Measurements from ENCODE around the gene LZTS3. TPM values are rescaled to one million over a fixed set of nuclear protein-coding genes. Genes with fewer than 3 reads are reported as not detected.

Gene LZTS3
- total RNA-seq, 1 donor from 2014 or later, result 6.9 TPM

DNA sequence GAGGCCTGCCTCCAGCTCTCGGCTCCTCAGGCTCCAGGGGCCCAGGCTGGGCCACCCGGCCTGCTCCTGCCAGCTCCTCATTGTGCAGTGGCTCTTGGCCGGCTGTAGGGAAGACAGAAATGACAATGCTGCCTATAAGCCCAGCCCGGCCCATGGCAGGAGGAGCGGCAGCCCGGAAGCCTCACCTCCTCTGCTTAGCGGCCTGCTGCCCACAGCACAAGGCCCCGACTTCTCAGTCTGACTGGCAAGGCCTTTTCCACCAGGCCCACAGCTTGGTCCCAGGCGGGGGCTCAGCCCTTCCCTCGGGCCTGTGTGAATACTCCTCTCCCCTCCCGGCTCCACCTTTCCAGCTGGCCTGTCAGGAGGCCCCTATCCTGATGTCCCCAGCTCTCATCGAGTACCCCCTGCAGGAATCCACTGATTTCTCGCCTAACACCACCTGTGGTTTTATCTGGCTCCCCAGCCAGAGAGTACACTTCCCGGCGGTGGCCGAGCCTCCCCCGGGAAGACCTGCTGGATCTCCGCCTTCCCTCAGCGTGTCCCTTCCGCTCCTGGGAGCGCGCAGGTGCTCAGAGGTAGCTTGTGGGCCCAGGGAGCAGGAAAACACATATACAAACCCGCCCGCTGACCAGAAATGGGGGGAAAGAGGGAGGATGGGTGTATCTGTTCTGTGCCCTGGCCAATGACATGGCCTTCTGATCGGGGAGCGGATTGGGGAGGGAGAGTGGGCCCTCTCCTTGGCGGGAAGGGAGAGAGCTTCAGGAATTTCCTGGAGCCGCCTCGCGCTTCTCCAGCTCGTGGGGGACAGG is 30.2 kb upstream of the LZTS3 start:
- TF ChIP-seq, protein P1, sequence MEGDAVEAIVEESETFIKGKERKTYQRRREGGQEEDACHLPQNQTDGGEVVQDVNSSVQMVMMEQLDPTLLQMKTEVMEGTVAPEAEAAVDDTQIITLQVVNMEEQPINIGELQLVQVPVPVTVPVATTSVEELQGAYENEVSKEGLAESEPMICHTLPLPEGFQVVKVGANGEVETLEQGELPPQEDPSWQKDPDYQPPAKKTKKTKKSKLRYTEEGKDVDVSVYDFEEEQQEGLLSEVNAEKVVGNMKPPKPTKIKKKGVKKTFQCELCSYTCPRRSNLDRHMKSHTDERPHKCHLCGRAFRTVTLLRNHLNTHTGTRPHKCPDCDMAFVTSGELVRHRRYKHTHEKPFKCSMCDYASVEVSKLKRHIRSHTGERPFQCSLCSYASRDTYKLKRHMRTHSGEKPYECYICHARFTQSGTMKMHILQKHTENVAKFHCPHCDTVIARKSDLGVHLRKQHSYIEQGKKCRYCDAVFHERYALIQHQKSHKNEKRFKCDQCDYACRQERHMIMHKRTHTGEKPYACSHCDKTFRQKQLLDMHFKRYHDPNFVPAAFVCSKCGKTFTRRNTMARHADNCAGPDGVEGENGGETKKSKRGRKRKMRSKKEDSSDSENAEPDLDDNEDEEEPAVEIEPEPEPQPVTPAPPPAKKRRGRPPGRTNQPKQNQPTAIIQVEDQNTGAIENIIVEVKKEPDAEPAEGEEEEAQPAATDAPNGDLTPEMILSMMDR (IDR thresholded peaks at IDR 0.05), result no peak
- Mint-ChIP-seq H3K4me3 (ENCODE audit: unreplicated experiment) (peak overlapping the region; percentile 93), H3K9me3 (ENCODE audit: unreplicated experiment) (no peaks in the 10 kb centered on the region), H3K27me3 (ENCODE audit: unreplicated experiment) (no peaks in the 10 kb centered on the region), H3K36me3 (ENCODE audit: unreplicated experiment) (peaks cover 19% of the 10 kb centered on the region), H3K27ac (ENCODE audit: unreplicated experiment) (peak overlapping the region; percentile 91), H3K4me1 (ENCODE audit: unreplicated experiment) (peaks cover 13% of the 10 kb centered on the region)
- DNase-seq (ENCODE audit: extremely low spot score, unreplicated experiment), result no peak

DNA sequence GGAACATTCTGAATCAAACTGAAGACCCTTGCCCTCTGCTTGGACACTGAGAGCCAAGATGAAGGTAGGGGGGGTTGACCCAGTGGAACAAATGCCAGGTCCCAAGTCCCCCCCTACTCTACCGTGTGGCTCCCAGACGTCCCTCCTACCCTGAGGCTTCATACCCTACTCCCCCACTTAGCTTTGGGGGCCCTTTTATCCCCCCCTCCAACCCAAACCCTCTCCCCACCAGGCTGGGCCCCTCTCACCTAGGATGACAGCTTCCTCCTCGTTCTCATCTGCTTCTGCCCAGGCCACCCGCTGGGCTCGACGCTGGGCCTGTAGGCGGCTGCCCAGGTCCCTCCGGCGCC is 29.6 kb upstream of the LZTS3 start:
- no peak for DNase-seq (ENCODE audit: extremely low spot score, unreplicated experiment)
- Mint-ChIP-seq H3K4me3 (ENCODE audit: unreplicated experiment) (peak overlapping the region; percentile 93), H3K27me3 (ENCODE audit: unreplicated experiment) (no peaks in the 10 kb centered on the region), H3K4me1 (ENCODE audit: unreplicated experiment) (peaks cover 10% of the 10 kb centered on the region), H3K9me3 (ENCODE audit: unreplicated experiment) (no peaks in the 10 kb centered on the region), H3K36me3 (ENCODE audit: unreplicated experiment) (peaks cover 20% of the 10 kb centered on the region), H3K27ac (ENCODE audit: unreplicated experiment) (peak overlapping the region; percentile 91)
- TF ChIP-seq, protein P1 (IDR thresholded peaks at IDR 0.05), result no peak

DNA sequence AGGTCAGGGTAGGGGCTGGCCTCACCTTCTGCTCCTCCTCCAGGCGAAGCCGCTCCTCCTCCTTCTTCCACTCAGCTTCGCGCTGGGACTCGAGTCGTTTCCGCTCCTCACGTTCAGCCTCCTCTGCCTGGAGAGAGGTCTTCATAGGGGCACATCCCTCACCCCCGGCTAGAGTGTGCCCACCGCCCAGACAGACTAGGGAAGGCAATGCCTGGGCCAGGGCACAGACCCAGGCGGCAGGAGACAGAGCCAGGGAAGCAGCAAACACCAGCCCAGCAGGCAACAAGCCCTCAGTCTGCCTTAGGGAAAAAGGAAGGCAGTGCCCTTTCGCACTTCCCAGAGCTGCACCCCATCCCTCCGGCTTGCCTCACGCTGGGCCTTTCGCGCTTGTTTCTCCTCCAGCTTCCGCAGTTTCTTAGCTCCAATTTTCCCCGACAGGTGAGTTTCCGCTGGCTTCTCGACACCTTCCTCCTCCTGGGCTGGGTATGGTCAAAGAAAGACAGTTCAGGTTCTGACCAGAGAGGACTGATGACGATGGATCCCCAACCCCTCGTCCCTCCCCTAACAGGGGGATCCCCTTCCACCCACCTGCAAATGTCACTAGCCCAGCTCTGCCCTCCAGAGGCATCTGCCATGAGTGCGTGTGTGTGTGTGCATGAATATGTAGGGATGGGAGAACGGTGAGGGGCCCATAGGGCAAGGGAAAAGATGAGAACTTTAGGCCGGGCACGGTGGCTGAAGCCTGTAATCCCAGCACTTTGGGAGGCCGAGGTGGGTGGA is 26.8 kb upstream of the LZTS3 start:
- no peak overlapping the region for H3K4me3 Mint-ChIP-seq (ENCODE audit: unreplicated experiment)

DNA sequence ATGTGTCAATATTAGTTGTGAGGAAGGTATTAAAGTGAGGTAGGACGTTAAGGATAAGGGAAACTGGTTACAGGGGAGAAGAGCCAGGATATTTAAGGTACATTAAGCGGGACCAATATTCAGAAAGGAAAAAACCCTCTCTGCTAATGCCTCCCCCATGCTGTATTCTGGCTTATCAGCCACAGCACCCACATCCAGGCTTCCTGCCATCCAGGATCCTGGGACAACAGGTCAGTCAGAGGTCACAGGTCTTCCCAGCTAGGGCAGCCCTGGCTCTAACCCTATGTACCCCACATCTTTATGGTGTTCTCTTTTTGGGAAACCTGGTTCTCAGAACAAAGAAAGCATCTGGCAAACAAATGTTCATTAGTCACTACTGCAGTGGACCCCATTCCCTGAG is 25.9 kb upstream of the LZTS3 start:
- Mint-ChIP-seq H3K27ac (ENCODE audit: unreplicated experiment) (no peak overlapping the region), H3K9me3 (ENCODE audit: unreplicated experiment) (no peaks in the 10 kb centered on the region), H3K4me3 (ENCODE audit: unreplicated experiment) (no peak overlapping the region), H3K36me3 (ENCODE audit: unreplicated experiment) (peaks cover 35% of the 10 kb centered on the region), H3K27me3 (ENCODE audit: unreplicated experiment) (no peaks in the 10 kb centered on the region), H3K4me1 (ENCODE audit: unreplicated experiment) (peaks cover 9% of the 10 kb centered on the region)
- TF ChIP-seq, protein P1 (IDR thresholded peaks at IDR 0.05), result no peak
- DNase-seq (ENCODE audit: extremely low spot score, unreplicated experiment), result no peak

More for the DNA sequence above, 26.8 kb upstream of the LZTS3 start:
- Mint-ChIP-seq H3K27ac (ENCODE audit: unreplicated experiment) (no peak overlapping the region), H3K4me1 (ENCODE audit: unreplicated experiment) (peaks cover 10% of the 10 kb centered on the region), H3K9me3 (ENCODE audit: unreplicated experiment) (no peaks in the 10 kb centered on the region), H3K36me3 (ENCODE audit: unreplicated experiment) (peaks cover 34% of the 10 kb centered on the region), H3K27me3 (ENCODE audit: unreplicated experiment) (no peaks in the 10 kb centered on the region)
- DNase-seq (ENCODE audit: extremely low spot score, unreplicated experiment), result no peak
- TF ChIP-seq, protein P1 (IDR thresholded peaks at IDR 0.05), result no peak

- Mint-ChIP-seq H3K36me3 (ENCODE audit: unreplicated experiment) (peaks cover 54% of the 10 kb centered on the region), H3K27ac (ENCODE audit: unreplicated experiment) (no peak overlapping the region), H3K4me1 (ENCODE audit: unreplicated experiment) (no peaks in the 10 kb centered on the region), H3K4me3 (ENCODE audit: unreplicated experiment) (no peak overlapping the region), H3K27me3 (ENCODE audit: unreplicated experiment) (no peaks in the 10 kb centered on the region), H3K9me3 (ENCODE audit: unreplicated experiment) (no peaks in the 10 kb centered on the region)
- DNase-seq (ENCODE audit: extremely low spot score, unreplicated experiment), result no peak
- TF ChIP-seq, protein P1 (IDR thresholded peaks at IDR 0.05), result no peak
Measured at GRCh38 chr20:3195590-3196237, 22.4 kb upstream of the LZTS3 start.

Measured in osteocyte (in vitro differentiated cells).